CD4-positive, alpha-beta T cell treated with Interleukin-10 for 1 hour (primary cell): ENCODE results near the gene LKAAEAR1.
"Not testable (repeated sequence)": the region's sequence is repeated elsewhere in the genome, so short reads cannot be mapped to it uniquely, and the experiment has no call there.

ENCODE experiments used
- DNase-seq: peaks from one replicate; pipeline ENCODE4 v3.0.0-alpha.2; 2020

Gene LKAAEAR1

GRCh38 chr20:64083804-64084684, at the start of gene LKAAEAR1:
TSS of gene LKAAEAR1 (minus strand) at chr20:64084398. CDS start at chr20:64084219, 179 bp downstream.
- no peak for DNase-seq

GRCh38 chr20:64131406-64131805, 47.2 kb upstream of the LKAAEAR1 start:
- DNase-seq = no peak

- DNase-seq = no peak
Observed at GRCh38 chr20:64130876-64131275, 46.7 kb upstream of the LKAAEAR1 start.

- no peak for DNase-seq
Observed at GRCh38 chr20:64130271-64130670, 46.1 kb upstream of the LKAAEAR1 start.

GRCh38 chr20:64129146-64129782, 45.1 kb upstream of the LKAAEAR1 start:
- DNase-seq = no peak

GRCh38 chr20:64123517-64123916, 39.3 kb upstream of the LKAAEAR1 start:
- DNase-seq = not testable (repeated sequence)

- not testable (repeated sequence) for DNase-seq
Observed at GRCh38 chr20:64122927-64123326, 38.7 kb upstream of the LKAAEAR1 start.

GRCh38 chr20:64121586-64121985, 37.4 kb upstream of the LKAAEAR1 start:
- DNase-seq = no peak

GRCh38 chr20:64119681-64120341, 35.6 kb upstream of the LKAAEAR1 start:
- DNase-seq = no peak

- DNase-seq = no peak
Observed at GRCh38 chr20:64119301-64119680, 35.1 kb upstream of the LKAAEAR1 start.

GRCh38 chr20:64117432-64117777, 33.2 kb upstream of the LKAAEAR1 start:
- not testable (repeated sequence) for DNase-seq

GRCh38 chr20:64116541-64117431, 32.6 kb upstream of the LKAAEAR1 start:
- DNase-seq = no peak

- no peak for DNase-seq
Observed at GRCh38 chr20:64116016-64116415, 31.8 kb upstream of the LKAAEAR1 start.

GRCh38 chr20:64115171-64115911, 31.1 kb upstream of the LKAAEAR1 start:
- no peak for DNase-seq

- DNase-seq = no peak
Observed at GRCh38 chr20:64114356-64114971, 30.3 kb upstream of the LKAAEAR1 start.

GRCh38 chr20:64113796-64114355, 29.7 kb upstream of the LKAAEAR1 start:
- DNase-seq = no peak

GRCh38 chr20:64113444-64113775, 29.2 kb upstream of the LKAAEAR1 start:
- no peak for DNase-seq

- DNase-seq = no peak
Observed at GRCh38 chr20:64112691-64113443, 28.7 kb upstream of the LKAAEAR1 start.

GRCh38 chr20:64111841-64112641, 27.8 kb upstream of the LKAAEAR1 start:
- DNase-seq = no peak
